Right cardiac atrium (tissue), 5 donors: ENCODE measurements around the gene GNB3. TPM values are rescaled to one million over a fixed set of nuclear protein-coding genes. Genes with fewer than 3 reads are reported as not detected.

Experiments used
- ATAC-seq, 2 donors: fragments of 200-7000 bp; cut with Tn5 transposase; one replicate each; pipeline versions ENCODE4 v1.8.0 to v1.9.1; 2020; ENCODE audit warnings: moderate library complexity in 2 of 2, mild to moderate bottlenecking in 1 of 2
- DNase-seq, 3 donors: peaks; one replicate each; pipeline ENCODE4 v3.0.0-alpha.2; 2020
- H3K27ac ChIP-seq: one replicate; pipeline ENCODE4 v1.5.1; 2013; ENCODE audit warnings: mild to moderate bottlenecking, low read length, control low read depth, moderate library complexity
- H3K27me3 ChIP-seq: one replicate; pipeline ENCODE4 v1.6.1; 2013; ENCODE audit not compliant: control insufficient read depth, insufficient read depth
- H3K4me1 ChIP-seq: one replicate; pipeline ENCODE4 v1.6.1; 2013; ENCODE audit warnings: low read length; ENCODE audit not compliant: control insufficient read depth, insufficient read depth
- H3K4me3 ChIP-seq: one replicate; pipeline ENCODE4 v1.5.1; 2013; ENCODE audit warnings: low read length, control low read depth
- H3K9me3 ChIP-seq: one replicate; pipeline ENCODE4 v1.6.1; 2013; ENCODE audit warnings: low read length; ENCODE audit not compliant: control insufficient read depth
- WGBS: extraction: QIAGEN DNeasy Blood & Tissue Kit; methylation state at CpG from one replicate; pipeline ENCODE4 v1.1.7; 2013; 5-methylcytosine and 5-hydroxymethylcytosine counted together
- intact Hi-C, 4 donors: fragments of 100-400 bp; cut with DNase I; formaldehyde crosslinking; loops; one replicate each; pipeline versions ENCODE4 v1.11.0 to v1.14.0; 2022 to 2023
- polyA plus RNA-seq: library from polyadenylated mRNA; stranded (reverse); fragments of 200-250 nt; gene quantifications from one replicate; pipeline ENCODE4 v1.2.3, GENCODE V29; 2013
- total RNA-seq, 4 donors: library from RNA; stranded (reverse); fragmentation: NEBNext Ultra II Directional; extraction: Animal tissue kit (Norgen Biotek cat#: 25700); gene quantifications; one replicate each; pipeline ENCODE4 v1.2.1, GENCODE V29; 2021
- donor health status: healthy with polysubstance abuse.
- donor health status: DM: no; HTN: yes; CAD: no.
- donor health status: DM: no; HTN: no; CAD: no.
- donor health status: DM: no; HTN: yes; CAD: no; lungs with severe emphysema.
- donor health status: DM: yes; HTN: yes; CAD: no.

The GNB3 gene
- total and polyA plus RNA-seq, 5 donors: 2.9 to 7.8 (median 3.8) TPM

GRCh38 chr12:6817098-6817497, 23.6 kb upstream of the GNB3 start:
- no peak overlapping the region for H3K4me3 ChIP-seq
- no peak for ATAC-seq
- no peaks in the 10 kb centered on the region for H3K9me3 ChIP-seq
- no peak for DNase-seq
- 89% methylated on average over 8 of the region's 8 CpGs for WGBS
- H3K27ac ChIP-seq: no peak overlapping the region
- intact Hi-C loops: no loop called here
- H3K4me1 ChIP-seq: no peaks in the 10 kb centered on the region
- no peaks in the 10 kb centered on the region for H3K27me3 ChIP-seq

- Histone ChIP-seq H3K9me3 (no peaks in the 10 kb centered on the region), H3K27me3 (no peaks in the 10 kb centered on the region), H3K27ac (no peak overlapping the region), H3K4me1 (no peaks in the 10 kb centered on the region), H3K4me3 (no peak overlapping the region)
- 85% methylated on average over 20 of the region's 20 CpGs for WGBS
- DNase-seq (no peak), ATAC-seq (no peak)
- intact Hi-C loops: no loop called here
These were observed 23.0 kb upstream of the GNB3 start for GRCh38 chr12:6817662-6818157.

GRCh38 chr12:6818222-6818621, 22.5 kb upstream of the GNB3 start:
- intact Hi-C loops: no loop called here
- H3K27ac ChIP-seq: no peak overlapping the region
- WGBS: 68% methylated on average over 10 of the region's 10 CpGs

GRCh38 chr12:6818645-6819044, 22.1 kb upstream of the GNB3 start:
- DNase-seq (no peak), ATAC-seq (no peak)
- no peak overlapping the region for H3K4me3 ChIP-seq
- 73% methylated on average over 5 of the region's 5 CpGs for WGBS
- H3K27ac ChIP-seq: no peak overlapping the region
- intact Hi-C loops: no loop called here
- H3K27me3 ChIP-seq: no peaks in the 10 kb centered on the region
- H3K4me1 ChIP-seq: no peaks in the 10 kb centered on the region
- H3K9me3 ChIP-seq: no peaks in the 10 kb centered on the region

More at GRCh38 chr12:6818222-6818621, 22.5 kb upstream of the GNB3 start:
- Histone ChIP-seq H3K4me1 (no peaks in the 10 kb centered on the region), H3K4me3 (no peak overlapping the region), H3K9me3 (no peaks in the 10 kb centered on the region), H3K27me3 (no peaks in the 10 kb centered on the region)
- DNase-seq (peak in 1 of 3 donors; percentile 43), ATAC-seq (no peak)

GRCh38 chr12:6819106-6820030, 21.4 kb upstream of the GNB3 start:
- H3K27me3 ChIP-seq: no peaks in the 10 kb centered on the region
- DNase-seq: no peak
- intact Hi-C loops: loop anchor here in 3 of 4 donors (10.0 kb wide), 2 partner anchors 65 to 205 kb away; partner anchors contain the start of gene MLF2 (in 2 of the 3)
- WGBS: 77% methylated on average over 13 of the region's 13 CpGs
- H3K9me3 ChIP-seq: no peaks in the 10 kb centered on the region
- no peak overlapping the region for H3K4me3 ChIP-seq
- no peak for ATAC-seq
- no peaks in the 10 kb centered on the region for H3K4me1 ChIP-seq
- H3K27ac ChIP-seq: no peak overlapping the region

GRCh38 chr12:6820166-6820565, 20.6 kb upstream of the GNB3 start:
- Histone ChIP-seq H3K9me3 (no peaks in the 10 kb centered on the region), H3K27me3 (no peaks in the 10 kb centered on the region), H3K27ac (no peak overlapping the region), H3K4me3 (no peak overlapping the region), H3K4me1 (no peaks in the 10 kb centered on the region)
- intact Hi-C loops: loop anchor here in 3 of 4 donors (10.0 kb wide), 2 partner anchors 65 to 205 kb away; partner anchors contain the start of gene MLF2 (in 2 of the 3)
- DNase-seq (no peak), ATAC-seq (no peak)
- WGBS: 78% methylated on average over 5 of the region's 5 CpGs

GRCh38 chr12:6821591-6822425, 18.9 kb upstream of the GNB3 start, which contains the start of gene GPR162:
GPR162 (plus strand) TSS chr12:6821821; CDS start chr12:6823899, 2,078 bp downstream.
- WGBS: 2% methylated on average over 27 of the region's 28 CpGs
- intact Hi-C loops: loop anchor here in 3 of 4 donors (10.0 kb wide), 2 partner anchors 67 to 207 kb away; partner anchors contain the start of gene MLF2 (in 2 of the 3)
- Histone ChIP-seq H3K4me3 (peak within 1 kb of the TSS; percentile 58), H3K27ac (no peak within 1 kb of the TSS), H3K27me3 (no peaks in the 10 kb centered on the region), H3K9me3 (no peaks in the 10 kb centered on the region), H3K4me1 (no peaks in the 10 kb centered on the region)
- peak; percentile 66 to 87 (median 86) for DNase-seq
- ATAC-seq: peak; percentile 58 to 59

GRCh38 chr12:6822426-6823135, 18.1 kb upstream of the GNB3 start:
- intact Hi-C loops: loop anchor here in 3 of 4 donors (10.0 kb wide), 2 partner anchors 68 to 208 kb away; partner anchors contain the start of gene MLF2 (in 2 of the 3)
- WGBS: 65% methylated on average over 7 of the region's 7 CpGs
- H3K27me3 ChIP-seq: no peaks in the 10 kb centered on the region

GRCh38 chr12:6823182-6824084, 17.3 kb upstream of the GNB3 start:
- 77% methylated on average over 12 of the region's 12 CpGs for WGBS
- H3K27ac ChIP-seq: no peak overlapping the region
- H3K27me3 ChIP-seq: no peaks in the 10 kb centered on the region
- DNase-seq (no peak), ATAC-seq (no peak)
- intact Hi-C loops: loop anchor here in 3 of 4 donors (2.0 to 10.0 kb wide), 3 partner anchors 69 to 209 kb away; partner anchors contain the start of gene MLF2 (in 2 of the 3)
- peaks cover 2% of the 10 kb centered on the region for H3K4me1 ChIP-seq
- H3K9me3 ChIP-seq: no peaks in the 10 kb centered on the region
- H3K4me3 ChIP-seq: no peak overlapping the region

More at GRCh38 chr12:6822426-6823135, 18.1 kb upstream of the GNB3 start:
- Histone ChIP-seq H3K4me3 (no peak overlapping the region), H3K27ac (no peak overlapping the region), H3K9me3 (no peaks in the 10 kb centered on the region), H3K4me1 (peaks cover 2% of the 10 kb centered on the region)
- no peak for ATAC-seq
- no peak for DNase-seq
